OCI-LY3 (cell line): ENCODE measurements around the gene ALKBH5.

Source experiments
- H2AFZ ChIP-seq: fragments of 200-600, 300-600 bp; shearing (Covaris generic); 2 replicates; pipeline ENCODE4 v1.6.0; 2014; ENCODE audit warnings: antibody characterized with exemption, low read depth, low read length
- H3K27ac ChIP-seq: fragments of 200-600, 300-600 bp; sonication (generic); 2 replicates; pipeline ENCODE4 v1.5.1; 2014; ENCODE audit warnings: mild to moderate bottlenecking, low read length, moderate library complexity, mixed read lengths
- H3K27me3 ChIP-seq: fragments of 200-600, 300-600 bp; sonication (generic); 2 replicates; pipeline ENCODE4 v1.6.1; 2014; ENCODE audit warnings: low read depth, low read length, mixed read lengths
- H3K36me3 ChIP-seq: fragments of 200-600, 300-600 bp; sonication (generic); replicated peaks from 2 replicates; pipeline ENCODE3; 2014; ENCODE audit warnings: low read depth, low read length, mixed read lengths
- H3K4me1 ChIP-seq: fragments of 300-600, 200-600 bp; sonication (generic); 2 replicates; pipeline ENCODE4 v1.6.1; 2014; ENCODE audit warnings: low read length, mixed read lengths
- H3K4me2 ChIP-seq: fragments of 200-600, 300-600 bp; sonication (generic); 2 replicates; pipeline ENCODE4 v1.6.1; 2014; ENCODE audit warnings: low read length, mixed read lengths
- H3K4me3 ChIP-seq: fragments of 300-600, 200-600 bp; sonication (generic); 2 replicates; pipeline ENCODE4 v1.5.1; 2014; ENCODE audit warnings: antibody characterized with exemption, mild to moderate bottlenecking, low read length, moderate library complexity
- H3K79me2 ChIP-seq: fragments of 300-600, 200-600 bp; shearing (Covaris generic); 2 replicates; pipeline ENCODE4 v1.6.1; 2014; ENCODE audit warnings: mild to moderate bottlenecking, low read length, mixed read lengths
- H3K9ac ChIP-seq: fragments of 300-600, 200-600 bp; shearing (Covaris generic); 2 replicates; pipeline ENCODE4 v1.6.0; 2014; ENCODE audit warnings: mild to moderate bottlenecking, low read length, moderate library complexity
- H3K9me3 ChIP-seq: fragments of 200-600, 300-600 bp; shearing (Covaris generic); 2 replicates; pipeline ENCODE4 v1.6.1; 2014; ENCODE audit warnings: low read length, mixed read lengths; ENCODE audit not compliant: insufficient read depth
- H4K20me1 ChIP-seq: fragments of 200-600, 300-600 bp; sonication (generic); 2 replicates; pipeline ENCODE4 v1.6.1; 2016; ENCODE audit warnings: low read length, mixed read lengths; ENCODE audit not compliant: insufficient read depth
- EZH2phosphoT487 ChIP-seq: fragments of 200-600 bp; shearing (Covaris generic); IDR thresholded peaks from 2 replicates; pipeline ENCODE4 v1.6.1; 2018; ENCODE audit warnings: antibody characterized with exemption, mixed run types, low read depth
- TF ChIP-seq, protein P1 (sequence below): fragments of 200-600, 300-600 bp; sonication (generic); IDR thresholded peaks from 2 replicates; pipeline ENCODE4 v1.5.1; 2014; ENCODE audit warnings: antibody characterized with exemption, low read length, low read depth

ALKBH5 gene

GRCh38 chr17:18139498-18139897, 44.1 kb upstream of the ALKBH5 start:
- no peaks in the 10 kb centered on the region for H3K36me3 ChIP-seq
- H3K27me3 ChIP-seq, result no peaks in the 10 kb centered on the region
- no peak overlapping the region for H3K27ac ChIP-seq
- H3K79me2 ChIP-seq, result no peaks in the 10 kb centered on the region
- no peak overlapping the region for H3K4me3 ChIP-seq
- no peak overlapping the region for H2AFZ ChIP-seq
- H3K4me1 ChIP-seq, result no peaks in the 10 kb centered on the region
- H3K9me3 ChIP-seq, result no peaks in the 10 kb centered on the region
- no peak overlapping the region for H3K9ac ChIP-seq
- H3K4me2 ChIP-seq, result no peak overlapping the region
- TF ChIP-seq, protein P1, sequence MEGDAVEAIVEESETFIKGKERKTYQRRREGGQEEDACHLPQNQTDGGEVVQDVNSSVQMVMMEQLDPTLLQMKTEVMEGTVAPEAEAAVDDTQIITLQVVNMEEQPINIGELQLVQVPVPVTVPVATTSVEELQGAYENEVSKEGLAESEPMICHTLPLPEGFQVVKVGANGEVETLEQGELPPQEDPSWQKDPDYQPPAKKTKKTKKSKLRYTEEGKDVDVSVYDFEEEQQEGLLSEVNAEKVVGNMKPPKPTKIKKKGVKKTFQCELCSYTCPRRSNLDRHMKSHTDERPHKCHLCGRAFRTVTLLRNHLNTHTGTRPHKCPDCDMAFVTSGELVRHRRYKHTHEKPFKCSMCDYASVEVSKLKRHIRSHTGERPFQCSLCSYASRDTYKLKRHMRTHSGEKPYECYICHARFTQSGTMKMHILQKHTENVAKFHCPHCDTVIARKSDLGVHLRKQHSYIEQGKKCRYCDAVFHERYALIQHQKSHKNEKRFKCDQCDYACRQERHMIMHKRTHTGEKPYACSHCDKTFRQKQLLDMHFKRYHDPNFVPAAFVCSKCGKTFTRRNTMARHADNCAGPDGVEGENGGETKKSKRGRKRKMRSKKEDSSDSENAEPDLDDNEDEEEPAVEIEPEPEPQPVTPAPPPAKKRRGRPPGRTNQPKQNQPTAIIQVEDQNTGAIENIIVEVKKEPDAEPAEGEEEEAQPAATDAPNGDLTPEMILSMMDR, result no peak
- no peak for TF ChIP-seq EZH2phosphoT487
- no peaks in the 10 kb centered on the region for H4K20me1 ChIP-seq

- H3K79me2 ChIP-seq, result no peaks in the 10 kb centered on the region
- TF ChIP-seq, protein P1, result peak; percentile 20; the same call in 1 of the 2 replicates
- TF ChIP-seq EZH2phosphoT487, result no peak
- H4K20me1 ChIP-seq, result no peaks in the 10 kb centered on the region
- no peaks in the 10 kb centered on the region for H3K9me3 ChIP-seq
- H3K27ac ChIP-seq, result no peak overlapping the region
- no peaks in the 10 kb centered on the region for H3K4me1 ChIP-seq
- no peaks in the 10 kb centered on the region for H3K27me3 ChIP-seq
- no peak overlapping the region for H3K4me2 ChIP-seq
- no peaks in the 10 kb centered on the region for H3K36me3 ChIP-seq
- H3K9ac ChIP-seq, result no peak overlapping the region
- no peak overlapping the region for H3K4me3 ChIP-seq
- no peak overlapping the region for H2AFZ ChIP-seq
These were observed 43.7 kb upstream of the ALKBH5 start for GRCh38 chr17:18139949-18140348.

GRCh38 chr17:18140648-18141047, 43.0 kb upstream of the ALKBH5 start:
- Histone ChIP-seq H3K4me1 (no peaks in the 10 kb centered on the region), H3K36me3 (no peaks in the 10 kb centered on the region), H4K20me1 (no peaks in the 10 kb centered on the region), H3K4me2 (no peak overlapping the region), H3K27ac (no peak overlapping the region), H3K9ac (no peak overlapping the region), H3K4me3 (no peak overlapping the region), H3K79me2 (no peaks in the 10 kb centered on the region), H3K9me3 (no peaks in the 10 kb centered on the region), H3K27me3 (no peaks in the 10 kb centered on the region), H2AFZ (no peak overlapping the region)
- TF ChIP-seq, protein P1, result no peak
- TF ChIP-seq EZH2phosphoT487, result no peak

DNA sequence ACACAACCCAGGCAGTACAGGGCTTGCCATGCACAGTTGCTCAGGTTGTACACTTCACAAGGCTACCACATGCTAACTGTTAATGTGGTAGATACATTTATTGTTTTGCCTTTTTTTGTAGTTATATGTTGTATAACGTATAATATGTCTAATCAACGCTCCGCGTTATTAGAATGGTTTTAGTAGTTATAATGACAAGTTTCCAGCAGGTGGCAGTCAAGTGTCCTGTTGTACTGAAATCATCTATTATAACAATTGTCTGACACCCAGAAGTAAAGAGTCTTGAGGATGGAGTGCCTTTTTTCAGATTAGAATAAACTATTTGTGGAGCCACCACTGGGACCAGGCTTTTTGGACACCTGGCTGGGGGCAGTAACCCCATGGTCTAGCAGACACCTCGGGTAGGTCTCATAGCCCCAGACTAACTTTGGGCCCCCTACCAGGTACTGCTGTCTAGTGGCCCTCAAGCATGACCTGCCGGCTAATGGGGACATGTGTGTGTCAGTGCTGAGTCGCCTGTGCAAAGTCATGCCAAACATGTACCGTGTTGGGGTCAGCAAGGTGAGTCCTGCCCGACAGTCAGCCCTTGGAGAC, 42.3 kb upstream of the ALKBH5 start:
- Histone ChIP-seq H3K9me3 (no peaks in the 10 kb centered on the region), H3K4me2 (no peak overlapping the region), H3K36me3 (no peaks in the 10 kb centered on the region), H3K4me1 (no peaks in the 10 kb centered on the region), H3K27ac (no peak overlapping the region), H3K27me3 (no peaks in the 10 kb centered on the region), H3K9ac (no peak overlapping the region), H2AFZ (no peak overlapping the region), H4K20me1 (no peaks in the 10 kb centered on the region), H3K4me3 (no peak overlapping the region), H3K79me2 (no peaks in the 10 kb centered on the region)
- TF ChIP-seq, protein P1, result peak; percentile 33
- no peak for TF ChIP-seq EZH2phosphoT487
